HG02840 (cell line): ENCODE data around the gene DNASE1L1.

ENCODE experiments used
- ATAC-seq: cut with Tn5 transposase; IDR thresholded peaks from one replicate; pipeline ENCODE4 v1.9.1; 2021; ENCODE audit warnings: mild to moderate bottlenecking, moderate library complexity, moderate number of reproducible peaks; ENCODE audit not compliant: unreplicated experiment, low FRiP score

The DNASE1L1 gene

DNA sequence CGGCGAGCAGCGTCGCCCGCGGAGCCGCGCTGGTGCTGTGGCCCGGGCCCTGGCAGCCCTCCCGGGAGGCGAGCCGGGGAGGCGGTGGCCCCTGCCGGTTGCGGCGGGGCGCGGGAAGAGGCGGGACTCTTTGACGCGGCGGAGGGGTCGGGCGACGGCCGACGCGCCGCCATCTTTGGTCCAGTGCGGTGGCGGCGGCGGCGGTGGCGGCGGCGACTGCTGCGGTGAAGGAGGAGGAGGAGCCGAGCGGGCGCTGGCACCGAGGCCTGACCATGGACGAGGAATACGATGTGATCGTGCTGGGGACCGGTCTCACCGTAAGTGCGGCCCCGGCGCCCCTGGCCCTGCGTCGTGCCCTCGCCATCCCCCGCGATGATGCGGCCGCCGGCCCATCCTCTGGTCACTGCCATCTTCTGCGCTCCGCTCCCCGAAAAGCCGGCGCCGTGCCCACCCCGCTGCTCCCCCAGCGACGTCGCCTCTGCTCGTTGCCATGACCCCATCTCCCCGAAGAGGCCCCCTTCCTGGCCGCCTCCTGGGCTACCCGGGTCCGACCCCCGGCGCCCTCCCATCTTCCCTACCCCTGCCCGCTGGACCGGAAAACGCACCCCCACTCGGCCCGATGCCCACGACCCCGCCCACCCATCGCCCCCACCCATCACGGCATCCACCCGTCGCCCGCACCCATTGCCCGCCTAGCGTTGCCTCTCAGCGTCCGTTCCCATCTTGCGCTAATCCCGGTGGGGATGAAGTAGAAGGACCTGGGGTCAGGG is 28.1 kb upstream of the DNASE1L1 start, which contains the start of gene GDI1:
Gene GDI1, plus strand, starts transcription at position 172 of the 770 bp plus-strand sequence. Its CDS starts 101 bp downstream, at position 273.
- ATAC-seq = no peak

- no peak for ATAC-seq
Measured at GRCh38 chrX:154436374-154436982, 27.4 kb upstream of the DNASE1L1 start.

DNA sequence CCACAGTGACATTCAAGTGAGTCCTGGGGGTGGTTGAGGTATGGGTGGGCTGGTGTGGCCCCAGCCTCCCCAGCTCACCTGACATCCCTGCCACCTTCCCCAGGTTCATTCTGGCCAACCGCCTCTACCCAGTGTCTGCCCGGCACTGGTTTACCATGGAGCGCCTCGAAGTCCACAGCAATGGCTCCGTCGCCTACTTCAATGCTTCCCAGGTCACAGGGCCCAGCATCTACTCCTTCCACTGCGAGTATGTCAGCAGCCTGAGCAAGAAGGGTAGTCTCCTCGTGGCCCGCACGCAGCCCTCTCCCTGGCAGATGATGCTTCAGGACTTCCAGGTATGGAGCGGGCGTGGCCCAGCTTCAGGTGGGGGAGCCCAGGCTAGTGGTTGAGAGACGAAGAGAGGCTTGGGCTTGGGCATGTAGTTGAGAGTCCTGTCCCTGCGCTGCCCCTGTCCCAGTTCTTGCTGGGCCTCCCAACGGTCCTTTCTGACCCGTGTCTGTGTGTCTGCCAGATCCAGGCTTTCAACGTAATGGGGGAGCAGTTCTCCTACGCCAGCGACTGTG is 26.2 kb upstream of the DNASE1L1 start:
- ATAC-seq = no peak

- no peak for ATAC-seq
Measured at GRCh38 chrX:154434394-154435168, 25.5 kb upstream of the DNASE1L1 start.

DNA sequence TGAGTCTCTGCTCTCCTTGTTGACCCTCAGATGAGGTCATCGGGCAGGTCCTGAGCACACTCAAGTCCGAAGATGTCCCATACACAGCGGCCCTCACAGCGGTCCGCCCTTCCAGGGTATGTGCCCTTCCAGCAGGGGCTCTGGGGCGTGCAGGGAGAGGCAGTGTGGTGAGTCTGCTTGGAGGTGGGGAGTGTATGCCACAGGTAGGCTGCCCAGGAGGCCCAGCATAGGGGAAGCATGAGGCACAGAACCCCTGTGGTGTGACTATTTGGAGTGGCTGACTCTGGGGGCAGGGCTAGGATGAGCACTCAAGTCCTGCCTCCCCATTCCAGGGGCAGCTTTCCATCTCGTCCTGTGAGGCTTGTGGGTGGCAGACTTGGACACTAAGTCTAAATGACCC is 24.6 kb upstream of the DNASE1L1 start:
- ATAC-seq = no peak

- no peak for ATAC-seq
Measured at GRCh38 chrX:154432210-154432609, 23.2 kb upstream of the DNASE1L1 start.

- ATAC-seq = no peak
Measured at GRCh38 chrX:154431341-154431740, 22.3 kb upstream of the DNASE1L1 start.

DNA sequence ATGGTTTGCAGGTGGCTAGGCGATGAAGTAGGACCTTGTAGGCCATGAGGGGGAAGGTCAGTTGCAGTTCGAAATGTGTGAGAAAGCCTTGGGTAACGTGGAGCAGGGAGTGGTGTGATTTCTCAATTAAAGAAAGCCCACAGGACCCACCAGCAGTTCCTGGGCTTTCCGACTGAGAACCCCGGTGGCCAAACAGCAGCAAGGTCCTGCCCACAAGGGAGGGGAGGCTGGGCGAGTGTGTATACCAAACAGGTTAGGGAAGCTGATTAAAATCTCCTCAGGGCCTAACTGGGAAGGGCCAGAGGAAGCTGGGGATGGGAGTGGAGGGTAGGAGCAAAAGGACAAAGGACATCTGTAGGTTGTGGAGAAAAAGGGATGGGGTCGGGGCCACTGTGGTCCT is 21.9 kb upstream of the DNASE1L1 start:
- ATAC-seq = no peak

GRCh38 chrX:154430479-154430878 is 21.4 kb upstream of the DNASE1L1 start:
- ATAC-seq = no peak

DNA sequence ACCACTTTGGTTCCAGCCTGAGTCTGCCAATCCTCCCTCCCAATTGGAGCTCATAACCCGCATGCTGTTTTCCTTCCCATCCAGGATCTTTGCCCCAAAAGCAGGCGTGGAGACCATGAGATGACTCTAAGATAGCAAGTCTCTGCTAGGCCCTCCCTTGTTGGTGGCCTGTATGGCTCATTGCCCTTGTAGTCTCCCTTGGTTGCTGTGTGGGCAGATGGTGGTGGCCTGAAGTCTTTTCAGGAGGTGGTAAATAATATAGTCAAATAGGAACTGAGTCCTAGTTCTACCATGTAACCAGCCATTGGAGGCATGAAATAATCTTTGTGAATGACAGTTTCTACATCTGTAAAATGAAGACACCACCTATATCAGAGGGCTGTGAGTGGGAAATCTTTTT is 20.7 kb upstream of the DNASE1L1 start:
- ATAC-seq = no peak

GRCh38 chrX:154428176-154429171 is 19.4 kb upstream of the DNASE1L1 start, which contains the start of gene ATP6AP1:
Gene ATP6AP1 (plus strand): TSS chrX:154428677. CDS start chrX:154428693, 16 bp downstream.
- peak; percentile 90 for ATAC-seq

DNA sequence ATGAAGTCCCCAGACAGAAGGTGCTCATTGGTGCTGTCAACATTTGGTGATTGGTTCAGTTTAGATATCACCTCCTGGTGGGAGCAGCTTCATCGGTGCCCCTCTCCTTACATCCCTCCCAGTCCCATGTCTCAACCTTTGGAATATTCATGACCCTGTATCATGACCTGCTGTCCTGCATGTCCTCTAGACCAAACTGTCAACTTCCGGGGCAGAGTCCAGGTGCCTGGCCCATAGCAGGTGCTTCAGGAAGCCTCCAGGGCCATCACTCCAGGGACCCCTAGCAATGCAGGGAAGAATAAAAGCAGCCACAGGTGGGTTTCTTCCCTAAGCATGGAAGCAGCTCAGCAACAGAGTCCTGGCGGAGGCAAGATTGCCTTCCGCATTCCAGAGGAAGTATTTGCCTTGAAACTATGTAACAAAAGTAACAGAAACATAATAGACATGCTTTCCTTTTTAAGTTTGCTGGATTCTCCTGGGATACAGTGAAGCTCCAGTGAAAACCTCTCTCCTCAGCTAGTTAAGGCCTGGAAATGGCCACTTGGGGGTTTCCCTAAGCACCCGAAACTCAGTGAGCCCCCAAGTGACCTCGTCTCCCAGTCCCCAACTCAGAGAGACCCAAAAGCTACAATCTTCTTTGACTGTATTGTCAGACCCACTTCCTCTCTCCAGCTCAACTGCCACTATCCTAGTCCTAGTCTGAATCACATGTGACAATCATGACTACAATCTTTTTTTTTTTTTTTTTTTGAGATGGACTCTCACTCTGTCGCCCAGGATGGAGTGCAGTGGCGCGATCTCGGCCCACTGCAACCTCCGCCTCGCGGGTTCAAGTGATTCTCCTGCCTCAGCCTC is 18.1 kb upstream of the DNASE1L1 start:
- ATAC-seq = no peak

- no peak for ATAC-seq
Measured at GRCh38 chrX:154420402-154420756, 11.3 kb upstream of the DNASE1L1 start.

- no peak for ATAC-seq
Measured at GRCh38 chrX:154419688-154420401, 10.8 kb upstream of the DNASE1L1 start.

DNA sequence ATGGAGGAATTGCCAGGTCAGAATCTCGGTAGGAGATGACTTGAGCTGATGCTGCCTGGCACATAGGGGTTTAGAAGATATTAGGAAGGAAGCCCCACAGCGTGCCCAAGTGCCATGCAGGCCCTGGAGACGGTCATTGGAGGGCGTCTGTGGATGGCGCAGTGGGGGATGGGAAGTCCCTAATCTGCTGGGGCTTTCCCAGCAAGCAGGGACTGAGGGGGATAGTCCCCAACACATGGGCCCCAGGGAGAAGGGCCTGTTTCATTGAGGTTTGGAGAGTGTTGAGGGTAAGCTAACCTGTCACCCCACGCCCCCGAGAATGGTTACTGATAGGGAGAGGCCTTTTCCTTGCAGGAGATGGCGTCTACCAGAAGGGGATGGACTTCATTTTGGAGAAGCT is 10.1 kb upstream of the DNASE1L1 start:
- ATAC-seq = no peak

GRCh38 chrX:154417157-154417556 is 8.1 kb upstream of the DNASE1L1 start:
- ATAC-seq = no peak

DNA sequence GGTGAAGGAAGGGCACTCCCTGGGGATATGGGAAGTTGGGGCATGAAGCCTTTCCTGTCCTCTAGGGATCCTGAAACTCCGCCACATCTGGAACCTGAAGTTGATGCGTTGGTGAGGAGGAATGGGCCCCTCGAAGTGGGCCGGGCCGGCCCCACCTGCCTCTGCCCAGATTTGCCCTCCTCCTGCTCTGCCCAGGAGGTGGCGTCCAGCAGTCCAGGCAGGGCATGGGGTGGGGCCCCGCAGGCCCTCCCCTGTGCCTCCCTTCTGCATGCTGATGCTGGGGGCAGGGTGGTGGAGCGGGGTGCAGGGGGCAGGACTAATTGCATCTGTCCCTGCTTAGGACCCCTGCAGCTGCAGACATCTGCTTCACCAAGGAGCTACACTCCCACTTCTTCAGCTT is 4.1 kb upstream of the DNASE1L1 start:
- no peak for ATAC-seq

GRCh38 chrX:154412468-154412867 is 3.4 kb upstream of the DNASE1L1 start:
- ATAC-seq = no peak
